Measurements from ENCODE around the gene ZP2.
"Not testable (repeated sequence)": the region's sequence is repeated elsewhere in the genome, so short reads cannot be mapped to it uniquely, and the experiment has no call there.

Gene ZP2

DNA sequence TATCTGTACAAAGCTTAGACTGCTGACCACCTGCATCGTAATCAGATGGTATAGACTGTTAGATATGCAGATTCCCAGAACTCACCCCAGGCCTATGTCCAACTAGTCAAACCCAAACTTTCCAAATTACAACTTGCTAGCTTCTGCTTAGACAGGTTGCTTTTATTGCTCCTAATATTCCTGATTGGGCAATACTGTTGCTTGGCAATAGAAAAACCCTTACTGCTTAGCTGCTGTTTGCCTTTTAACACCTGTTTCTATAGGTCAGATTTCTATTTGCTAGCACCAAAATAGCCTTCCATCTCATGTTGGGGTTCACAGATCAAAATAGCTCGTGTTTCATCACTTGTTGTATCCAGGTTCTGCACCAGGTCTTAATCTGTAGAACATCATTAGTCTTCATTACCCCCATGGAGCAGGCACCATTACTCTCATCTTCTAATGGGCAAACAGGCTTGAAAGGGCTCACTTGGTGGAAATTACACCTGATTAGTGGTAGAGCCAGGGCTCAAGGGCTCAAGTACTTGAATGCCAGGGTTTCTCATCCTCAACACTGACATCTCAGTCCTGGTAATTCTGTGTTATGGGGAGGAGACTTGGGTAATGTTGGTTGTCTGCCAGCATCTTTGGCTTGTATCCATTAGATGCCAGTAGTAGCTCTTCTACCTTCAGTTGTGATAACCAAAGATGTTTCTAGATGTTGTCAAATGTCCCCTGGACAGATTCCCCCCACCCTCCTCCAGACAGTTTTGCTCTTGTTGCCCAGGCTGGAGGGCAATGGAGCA, 2.7 kb downstream of the ZP2 start:
- no peak for DNase-seq

- no peak for DNase-seq
Observed at GRCh38 chr16:21206550-21206949, 4.8 kb downstream of the ZP2 start.

GRCh38 chr16:21205303-21205702, 6.1 kb downstream of the ZP2 start:
- DNase-seq, result no peak

DNA sequence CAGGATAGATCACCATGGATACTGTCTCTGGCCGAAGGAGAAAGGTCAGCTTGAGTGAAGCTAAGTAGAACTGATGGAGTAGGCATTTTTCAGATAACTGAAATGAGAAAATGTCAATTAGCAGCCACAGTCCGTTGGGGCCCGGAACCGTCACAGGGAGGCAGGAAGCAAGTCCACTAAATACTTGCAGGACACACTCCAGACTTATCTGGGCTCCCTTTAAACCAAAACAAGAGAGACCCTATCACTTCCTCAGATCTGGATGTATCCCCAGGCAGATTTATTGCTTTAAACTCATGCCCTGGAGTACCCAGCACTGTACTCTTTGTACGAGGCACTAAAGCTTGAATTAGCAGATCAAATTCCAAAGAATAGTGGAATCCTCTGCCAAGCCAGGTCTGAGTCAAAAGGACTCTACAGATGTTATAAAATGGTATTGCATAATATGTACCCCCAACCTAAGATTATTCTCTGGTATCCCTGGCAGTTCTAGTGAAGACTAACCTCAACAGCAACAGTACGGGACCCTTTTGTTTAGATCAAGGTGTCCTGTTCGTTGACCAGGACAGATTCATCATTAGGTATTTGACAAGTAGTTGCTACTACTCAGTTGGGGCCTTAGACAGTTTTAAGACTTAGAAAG, 8.1 kb downstream of the ZP2 start:
- DNase-seq, result no peak

DNA sequence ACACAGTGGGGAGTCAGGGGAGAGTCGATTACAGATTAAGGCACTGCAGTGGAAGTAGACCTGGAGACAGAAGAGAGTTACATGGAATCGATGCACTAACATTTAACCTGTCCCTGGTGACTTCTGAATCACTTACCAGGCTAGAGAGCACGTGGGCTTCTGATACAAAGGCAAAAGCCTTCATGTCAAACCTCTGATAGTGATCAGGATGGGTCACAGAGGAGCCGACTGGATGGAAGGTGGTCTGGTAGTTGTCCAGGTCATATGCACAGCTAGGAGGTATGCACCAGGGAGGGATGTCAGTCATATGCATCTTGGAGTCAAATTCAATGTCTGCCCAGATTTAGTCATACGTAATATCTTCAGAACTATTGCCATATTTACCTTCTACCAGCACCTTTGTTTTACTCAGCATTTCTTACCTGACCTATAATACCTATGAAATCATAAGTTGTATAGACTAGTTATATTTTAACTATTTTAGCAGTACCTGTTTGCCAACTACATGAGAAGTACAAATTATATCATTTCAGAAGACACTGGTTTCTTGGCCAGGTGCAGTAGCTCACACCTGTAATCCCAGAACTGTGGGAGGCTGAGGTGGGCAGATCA, 11.7 kb downstream of the ZP2 start:
- no peak for DNase-seq

DNA sequence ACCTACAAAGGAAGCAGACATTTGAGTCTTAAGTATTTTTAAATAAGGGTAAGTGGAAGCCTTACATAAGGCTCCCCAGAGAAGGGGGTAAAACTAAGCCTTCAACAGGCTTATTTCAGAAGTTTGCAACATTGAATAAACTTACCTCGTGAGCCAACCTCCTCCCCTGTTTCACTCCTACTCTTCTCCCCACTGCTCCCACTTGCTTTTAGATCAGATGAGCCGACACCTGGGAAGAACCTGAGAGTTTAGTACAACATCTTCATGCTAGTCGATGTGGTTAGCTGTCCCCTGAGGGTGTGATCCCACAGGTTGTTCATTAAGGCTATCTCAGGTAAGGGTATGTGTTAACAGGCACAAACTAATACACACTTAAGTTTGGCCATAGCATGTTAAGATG, 13.8 kb downstream of the ZP2 start:
- DNase-seq, result no peak

GRCh38 chr16:21197112-21197511, 14.3 kb downstream of the ZP2 start:
- DNase-seq, result peak; percentile 25

DNA sequence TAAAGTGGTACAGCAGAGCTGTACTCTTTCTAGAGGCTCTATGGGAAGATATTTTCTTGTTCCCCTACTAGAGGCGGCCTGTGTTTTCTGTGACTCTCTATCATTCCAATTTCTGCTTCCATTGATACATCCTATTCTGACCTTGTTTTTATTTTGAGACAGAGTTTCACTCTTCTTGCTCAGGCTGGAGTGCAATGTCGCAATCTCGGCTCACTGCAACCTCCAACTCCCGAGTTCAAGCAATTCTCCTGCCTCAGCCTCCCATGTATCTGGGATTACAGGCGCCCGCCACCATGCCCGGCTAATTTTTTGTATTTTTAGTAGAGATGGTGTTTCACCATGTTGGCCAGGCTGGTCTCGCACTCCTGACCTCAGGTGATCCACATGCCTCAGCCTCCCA, 16.0 kb downstream of the ZP2 start:
- DNase-seq, result not testable (repeated sequence)

GRCh38 chr16:21194771-21195301, 16.5 kb downstream of the ZP2 start:
- no peak for DNase-seq

- DNase-seq, result no peak
Observed at GRCh38 chr16:21192991-21193390, 18.4 kb downstream of the ZP2 start.

GRCh38 chr16:21190599-21190998, 20.8 kb downstream of the ZP2 start:
- no peak for DNase-seq

GRCh38 chr16:21190013-21190412, 21.4 kb downstream of the ZP2 start:
- DNase-seq, result no peak

GRCh38 chr16:21189311-21189710, 22.1 kb downstream of the ZP2 start:
- DNase-seq, result no peak

- DNase-seq, result no peak
Observed at GRCh38 chr16:21186326-21186691, 25.1 kb downstream of the ZP2 start.

GRCh38 chr16:21185659-21186325, 25.6 kb downstream of the ZP2 start:
- no peak for DNase-seq

DNA sequence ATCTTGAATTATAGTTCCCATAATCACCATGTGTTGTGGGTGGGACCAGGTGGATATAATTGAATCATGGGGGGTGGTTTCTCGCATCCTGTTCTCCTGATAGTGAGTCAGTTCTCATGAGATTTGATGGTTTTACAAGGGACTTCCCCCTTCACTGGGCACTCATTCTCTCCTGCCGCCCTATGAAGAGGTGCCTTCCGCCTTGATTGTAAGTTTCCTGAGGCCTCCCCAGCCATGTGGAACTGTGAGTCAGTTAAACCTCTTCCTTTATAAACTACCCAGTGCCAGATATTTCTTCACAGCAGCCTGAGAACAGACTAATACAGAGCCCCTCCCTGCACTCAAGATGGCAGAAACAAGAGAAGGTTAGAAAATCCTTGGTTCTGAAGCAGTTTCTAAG, 26.5 kb downstream of the ZP2 start:
- DNase-seq, result no peak

GRCh38 chr16:21183995-21184394, 27.4 kb downstream of the ZP2 start:
- no peak for DNase-seq

- DNase-seq, result no peak
Observed at GRCh38 chr16:21179983-21180365, 31.4 kb downstream of the ZP2 start.

DNA sequence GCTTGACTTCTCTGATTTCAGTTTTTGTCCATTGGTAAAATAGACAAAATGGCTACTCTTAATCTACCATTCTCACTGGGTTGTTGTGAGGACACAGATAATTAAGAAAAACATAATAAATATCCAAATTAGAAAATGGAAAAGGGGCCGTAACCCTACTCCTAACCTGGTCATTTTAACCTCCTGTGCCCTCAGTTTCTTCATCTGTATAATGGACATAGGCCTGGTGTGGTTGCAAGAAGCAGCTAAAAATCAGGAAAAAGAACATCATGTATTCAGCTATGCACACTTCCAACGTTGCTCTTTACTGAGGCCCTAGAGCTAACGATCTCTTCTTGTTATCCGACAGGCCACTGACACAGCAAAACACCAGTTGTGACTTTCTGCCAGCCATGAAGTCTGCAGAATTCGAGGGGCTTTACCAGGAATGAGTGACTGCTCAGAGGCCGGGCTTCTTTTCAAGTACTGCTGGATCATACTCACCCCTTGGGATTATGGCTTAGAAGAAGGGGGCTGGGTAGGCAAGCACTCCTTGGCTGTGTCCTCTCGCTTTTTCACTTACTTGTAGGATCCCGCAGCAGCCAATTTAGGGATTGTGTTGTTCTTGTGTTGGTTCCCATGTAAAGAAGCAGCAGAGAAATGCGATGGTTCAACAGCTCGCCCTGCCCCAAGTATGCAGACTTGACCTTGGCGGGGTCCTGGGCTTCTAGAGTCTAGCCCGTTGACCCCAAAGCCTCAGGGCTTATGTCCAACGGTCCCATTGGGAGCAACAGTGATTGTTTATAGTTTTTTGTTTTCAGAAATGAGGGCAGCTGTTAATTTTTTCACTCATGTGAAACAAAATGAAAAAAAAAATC, 32.0 kb downstream of the ZP2 start:
- no peak for DNase-seq

- DNase-seq, result no peak
Observed at GRCh38 chr16:21175397-21175796, 36.0 kb downstream of the ZP2 start.

DNA sequence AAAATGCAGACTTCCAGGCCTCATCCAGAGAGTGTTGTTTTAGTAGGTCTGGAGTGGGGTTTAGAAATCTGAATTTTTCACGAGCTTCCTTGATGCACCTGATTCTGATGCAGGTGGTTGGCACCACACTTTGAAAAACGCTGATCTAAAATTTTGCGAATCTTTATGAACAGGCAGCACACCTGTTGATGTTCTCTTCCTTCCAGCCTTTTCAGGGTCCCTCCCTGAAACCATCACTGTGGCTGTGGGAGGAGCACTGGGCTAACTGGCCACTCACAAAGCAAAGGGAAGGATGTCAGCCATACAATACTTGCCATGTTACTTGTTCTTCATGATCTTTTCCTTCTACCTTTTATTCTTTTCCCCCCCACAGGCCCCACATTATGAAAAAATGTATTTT, 38.7 kb downstream of the ZP2 start:
- DNase-seq, result no peak

DNA sequence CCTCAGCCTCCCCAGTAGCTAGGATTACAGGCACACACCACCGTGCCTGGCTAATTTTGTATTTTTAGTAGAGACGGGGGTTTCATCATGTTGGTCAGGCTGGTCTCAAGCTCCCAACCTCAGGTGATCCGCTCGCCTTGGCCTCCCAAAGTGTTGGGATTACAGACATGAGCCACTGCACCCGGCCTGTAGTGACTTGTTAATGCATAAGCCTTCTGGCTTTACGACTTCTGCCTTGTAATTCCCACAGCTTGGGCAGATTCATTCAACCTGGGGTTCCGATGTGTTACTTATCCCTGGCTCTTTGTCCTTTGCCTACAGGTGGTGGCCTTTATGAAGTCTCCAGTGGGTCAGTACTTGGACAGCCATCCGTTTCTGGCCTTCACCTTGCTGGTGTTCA, 41.3 kb downstream of the ZP2 start:
- not testable (repeated sequence) for DNase-seq

Measured in OCI-M1 (cell line).